ENCODE measurements around the gene FAM13C.

DNA sequence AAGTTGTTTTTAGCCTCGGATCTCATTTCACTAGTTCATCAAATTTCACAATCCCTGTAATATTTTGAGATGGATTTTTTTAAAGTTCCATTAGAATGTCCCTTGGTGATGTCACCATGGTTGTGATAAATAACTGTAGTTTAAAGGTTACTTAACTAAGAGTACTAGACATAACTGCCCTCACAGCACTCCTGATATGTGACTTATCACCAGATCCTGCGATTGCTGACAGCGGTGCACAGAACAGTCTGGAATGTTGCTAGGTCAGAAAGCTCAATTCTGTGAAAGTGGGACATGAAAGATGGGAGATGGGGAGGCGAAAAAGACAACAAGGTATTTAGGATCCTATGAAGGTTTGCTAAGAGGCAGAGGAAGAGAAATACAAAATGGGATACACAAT, 40.2 kb downstream of the FAM13C start:
- TF ChIP-seq POLR2A (IDR thresholded peaks at IDR 0.05; ENCODE audit: low read depth, low read length) (no peak), CEBPB (IDR thresholded peaks at IDR 0.05; ENCODE audit: low read depth, low read length) (no peak), FOS (IDR thresholded peaks at IDR 0.05; ENCODE audit: low read depth, low read length) (no peak), RCOR1 (IDR thresholded peaks at IDR 0.05; ENCODE audit: insufficient replicate concordance, low read length) (no peak), RFX5 (IDR thresholded peaks at IDR 0.05; ENCODE audit: low read depth, low read length) (no peak), SMC3 (IDR thresholded peaks at IDR 0.05; ENCODE audit: low read depth, low read length) (no peak), MAFK (IDR thresholded peaks at IDR 0.05; ENCODE audit: low read depth, low read length) (no peak), MAZ (IDR thresholded peaks at IDR 0.05; ENCODE audit: borderline replicate concordance, low read depth, low read length) (no peak), RAD21 (IDR thresholded peaks at IDR 0.05; ENCODE audit: low read length) (no peak)
- TF ChIP-seq, protein P1, sequence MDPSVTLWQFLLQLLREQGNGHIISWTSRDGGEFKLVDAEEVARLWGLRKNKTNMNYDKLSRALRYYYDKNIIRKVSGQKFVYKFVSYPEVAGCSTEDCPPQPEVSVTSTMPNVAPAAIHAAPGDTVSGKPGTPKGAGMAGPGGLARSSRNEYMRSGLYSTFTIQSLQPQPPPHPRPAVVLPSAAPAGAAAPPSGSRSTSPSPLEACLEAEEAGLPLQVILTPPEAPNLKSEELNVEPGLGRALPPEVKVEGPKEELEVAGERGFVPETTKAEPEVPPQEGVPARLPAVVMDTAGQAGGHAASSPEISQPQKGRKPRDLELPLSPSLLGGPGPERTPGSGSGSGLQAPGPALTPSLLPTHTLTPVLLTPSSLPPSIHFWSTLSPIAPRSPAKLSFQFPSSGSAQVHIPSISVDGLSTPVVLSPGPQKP (IDR thresholded peaks at IDR 0.05; ENCODE audit: borderline replicate concordance, low read depth, low read length), result no peak
- TF ChIP-seq, protein P2, sequence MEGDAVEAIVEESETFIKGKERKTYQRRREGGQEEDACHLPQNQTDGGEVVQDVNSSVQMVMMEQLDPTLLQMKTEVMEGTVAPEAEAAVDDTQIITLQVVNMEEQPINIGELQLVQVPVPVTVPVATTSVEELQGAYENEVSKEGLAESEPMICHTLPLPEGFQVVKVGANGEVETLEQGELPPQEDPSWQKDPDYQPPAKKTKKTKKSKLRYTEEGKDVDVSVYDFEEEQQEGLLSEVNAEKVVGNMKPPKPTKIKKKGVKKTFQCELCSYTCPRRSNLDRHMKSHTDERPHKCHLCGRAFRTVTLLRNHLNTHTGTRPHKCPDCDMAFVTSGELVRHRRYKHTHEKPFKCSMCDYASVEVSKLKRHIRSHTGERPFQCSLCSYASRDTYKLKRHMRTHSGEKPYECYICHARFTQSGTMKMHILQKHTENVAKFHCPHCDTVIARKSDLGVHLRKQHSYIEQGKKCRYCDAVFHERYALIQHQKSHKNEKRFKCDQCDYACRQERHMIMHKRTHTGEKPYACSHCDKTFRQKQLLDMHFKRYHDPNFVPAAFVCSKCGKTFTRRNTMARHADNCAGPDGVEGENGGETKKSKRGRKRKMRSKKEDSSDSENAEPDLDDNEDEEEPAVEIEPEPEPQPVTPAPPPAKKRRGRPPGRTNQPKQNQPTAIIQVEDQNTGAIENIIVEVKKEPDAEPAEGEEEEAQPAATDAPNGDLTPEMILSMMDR (conservative IDR thresholded peaks at IDR 0.05; ENCODE audit: low read depth, low read length), result no peak
- TF ChIP-seq, protein P3, sequence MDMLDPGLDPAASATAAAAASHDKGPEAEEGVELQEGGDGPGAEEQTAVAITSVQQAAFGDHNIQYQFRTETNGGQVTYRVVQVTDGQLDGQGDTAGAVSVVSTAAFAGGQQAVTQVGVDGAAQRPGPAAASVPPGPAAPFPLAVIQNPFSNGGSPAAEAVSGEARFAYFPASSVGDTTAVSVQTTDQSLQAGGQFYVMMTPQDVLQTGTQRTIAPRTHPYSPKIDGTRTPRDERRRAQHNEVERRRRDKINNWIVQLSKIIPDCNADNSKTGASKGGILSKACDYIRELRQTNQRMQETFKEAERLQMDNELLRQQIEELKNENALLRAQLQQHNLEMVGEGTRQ (IDR thresholded peaks at IDR 0.05; ENCODE audit: low read depth, low read length), result no peak
